A549 (cell line): ENCODE results near the gene TIE1. TPM values are rescaled to one million over a fixed set of nuclear protein-coding genes. Genes with fewer than 3 reads are reported as not detected.
A peak's percentile ranks its signal among the peaks of the same experiment; 100 is the strongest.

Experiments
- ATAC-seq, 2 experiments: fragments of 200-7000 bp in 1 of 2; fragments of >200 bp in 1 of 2; cut with Nextera tagmentation in 1 of 2; cut with Tn5 transposase in 1 of 2; 3 replicates each; pipeline versions ENCODE4 v1.8.0 to v1.9.1; 2018 to 2020; ENCODE audit warnings: mild to moderate bottlenecking in 1 of 2, moderate library complexity in 1 of 2
- CTCF ChIA-PET: fragments of 300-600 bp; sonication (Branson Sonifier 250); formaldehyde crosslinking; extraction: SDS; loops from one replicate; lab custom pipeline; 2021; ENCODE audit warnings: antibody characterized with exemption, inconsistent platforms; lab: Yijun Ruan, JAX
- POLR2A ChIA-PET: fragments of 350-600 bp; formaldehyde crosslinking; extraction: SDS; loops from one replicate; lab custom pipeline; 2021; ENCODE audit warnings: antibody characterized with exemption, inconsistent platforms; lab: Yijun Ruan, JAX
- DNase-seq, 2 experiments: peaks; one replicate each; pipeline versions ENCODE4 v3.0.0 to v3.0.0-alpha.2; 2011 to 2016; ENCODE audit warnings: low read depth in 1 of 2, low spot score in 1 of 2
- FAIRE-seq: peaks from 2 replicates; lab custom pipeline; 2011; peaks lifted over from hg19 to GRCh38; lab: Jason Lieb, UNC
- H3K27ac ChIP-seq, 2 experiments: fragments of >200 bp; sonication (Bioruptor Twin); formaldehyde crosslinking; 3 replicates each; pipeline ENCODE4 v1.5.1; 2016 to 2017
- H3K4me1 ChIP-seq: fragments of >200 bp; sonication (Bioruptor Twin); formaldehyde crosslinking; 3 replicates; pipeline ENCODE4 v1.6.1; 2016
- H3K4me2 ChIP-seq: fragments of >200 bp; sonication (Bioruptor Twin); formaldehyde crosslinking; 3 replicates; pipeline ENCODE4 v1.6.1; 2016
- H3K4me3 ChIP-seq: fragments of >200 bp; sonication (Bioruptor Twin); formaldehyde crosslinking; 3 replicates; pipeline ENCODE4 v1.5.1; 2016
- H3K9me3 ChIP-seq: fragments of >200 bp; sonication (Bioruptor Twin); formaldehyde crosslinking; 3 replicates; pipeline ENCODE4 v1.6.1; 2016
- CBX8 ChIP-seq: fragments of 200-600 bp; sonication (generic); IDR thresholded peaks from 2 replicates; pipeline ENCODE4 v1.6.1; 2016
- CEBPB ChIP-seq, 2 experiments: fragments of >200 bp in 1 of 2; sonication (Bioruptor Twin) in 1 of 2; formaldehyde crosslinking in 1 of 2; IDR thresholded peaks; 2 replicates each; pipeline ENCODE4 v1.6.1; 2012 to 2016
- CHD4 ChIP-seq: fragments of 200-600 bp; sonication (generic); IDR thresholded peaks from 2 replicates; pipeline ENCODE4 v1.6.1; 2016; ENCODE audit warnings: antibody characterized with exemption, mild to moderate bottlenecking, borderline replicate concordance
- EHF ChIP-seq: fragments of 250-450 bp; sonication (Bioruptor Pico); IDR thresholded peaks from 2 replicates; pipeline ENCODE4 v1.5.0; 2020; ENCODE audit warnings: mild to moderate bottlenecking
- EP300 ChIP-seq, 2 experiments: fragments of >200 bp; sonication (Bioruptor Twin); formaldehyde crosslinking; IDR thresholded peaks; 2 replicates in 1 of 2; 3 replicates in 1 of 2; pipeline ENCODE4 v1.6.1; 2016 to 2017
- FOSL2 ChIP-seq, 2 experiments: fragments of 450-650 bp in 1 of 2; fragments of >200 bp in 1 of 2; sonication (Bioruptor Twin) in 1 of 2; formaldehyde crosslinking; IDR thresholded peaks; 2 replicates each; pipeline versions ENCODE4 v1.5.0 to v1.6.1; 2016 to 2020; ENCODE audit warnings: mild to moderate bottlenecking in 1 of 2, moderate library complexity in 1 of 2
- HEYL ChIP-seq: fragments of 250-450 bp; sonication (Bioruptor Pico); IDR thresholded peaks from 2 replicates; pipeline ENCODE4 v1.8.0; 2021; ENCODE audit warnings: mild to moderate bottlenecking, moderate library complexity
- HOXB13 ChIP-seq: fragments of 250-450 bp; sonication (Bioruptor Pico); IDR thresholded peaks from 2 replicates; pipeline ENCODE4 v1.5.0; 2020; ENCODE audit warnings: low read depth, mild to moderate bottlenecking, moderate library complexity
- JUNB ChIP-seq: fragments of >200 bp; sonication (Bioruptor Twin); formaldehyde crosslinking; IDR thresholded peaks from 2 replicates; pipeline ENCODE4 v1.6.1; 2016
- KDM1A ChIP-seq: fragments of 200-600 bp; sonication (generic); IDR thresholded peaks from 2 replicates; pipeline ENCODE4 v1.6.1; 2016; ENCODE audit warnings: low read depth, mild to moderate bottlenecking
- KDM5A ChIP-seq: fragments of 200-600 bp; sonication (generic); IDR thresholded peaks from 2 replicates; pipeline ENCODE4 v1.6.1; 2016; ENCODE audit warnings: antibody characterized with exemption, mild to moderate bottlenecking
- NFE2L2 ChIP-seq: fragments of 150-350 bp; conservative IDR thresholded peaks from 2 replicates; pipeline ENCODE4 v1.6.1; 2014; ENCODE audit warnings: low read length
- PBX3 ChIP-seq: IDR thresholded peaks from 2 replicates; pipeline ENCODE4 v1.6.1; 2012
- POLR2A ChIP-seq: IDR thresholded peaks from 2 replicates; pipeline ENCODE4 v1.6.1; 2012; ENCODE audit warnings: mild to moderate bottlenecking, low read length
- RAD21 ChIP-seq, 2 experiments: fragments of >200 bp in 1 of 2; sonication (Bioruptor Twin) in 1 of 2; formaldehyde crosslinking in 1 of 2; IDR thresholded peaks in 1 of 2; conservative IDR thresholded peaks in 1 of 2; 2 replicates in 1 of 2; 3 replicates in 1 of 2; pipeline ENCODE4 v1.6.1; 2012 to 2018; ENCODE audit warnings: inconsistent platforms in 1 of 2
- RCOR1 ChIP-seq: fragments of 150-350 bp; IDR thresholded peaks from 2 replicates; pipeline ENCODE4 v1.6.1; 2014; ENCODE audit warnings: antibody characterized with exemption, low read length, low read depth
- REST ChIP-seq: fragments of 200-600 bp; sonication (generic); IDR thresholded peaks from 2 replicates; pipeline ENCODE4 v1.6.1; 2016; ENCODE audit warnings: antibody characterized with exemption, mild to moderate bottlenecking, moderate library complexity
- SMC3 ChIP-seq: fragments of >200 bp; sonication (Bioruptor Twin); formaldehyde crosslinking; IDR thresholded peaks from 3 replicates; pipeline ENCODE4 v1.6.1; 2018; ENCODE audit warnings: inconsistent platforms
- TFCP2L1 ChIP-seq: fragments of 250-450 bp; sonication (Bioruptor Pico); IDR thresholded peaks from 2 replicates; pipeline ENCODE4 v1.5.0; 2021; ENCODE audit warnings: mild to moderate bottlenecking
- USF2 ChIP-seq: fragments of 450-650 bp; IDR thresholded peaks from 2 replicates; pipeline ENCODE4 v1.6.1; 2014; ENCODE audit warnings: antibody characterized with exemption
- ZC3H11A ChIP-seq: fragments of 450-650 bp; IDR thresholded peaks from 2 replicates; pipeline ENCODE4 v1.6.1; 2014; ENCODE audit warnings: antibody characterized with exemption, mild to moderate bottlenecking
- ZFP36 ChIP-seq: fragments of 450-650 bp; IDR thresholded peaks from 2 replicates; pipeline ENCODE4 v1.6.1; 2014; ENCODE audit warnings: borderline replicate concordance; ENCODE audit not compliant: partially characterized antibody
- ZNF302 ChIP-seq: fragments of 250-450 bp; sonication (Bioruptor Pico); IDR thresholded peaks from 2 replicates; pipeline ENCODE4 v1.9.0; 2021; ENCODE audit warnings: inconsistent platforms, mild to moderate bottlenecking, moderate library complexity
- WGBS: methylation state at CpG from one replicate; pipeline ENCODE4 v1.1.6; 2017; ENCODE audit errors: missing lambda C conversion rate; 5-methylcytosine and 5-hydroxymethylcytosine counted together
- polyA plus RNA-seq, 4 experiments: library from polyadenylated mRNA; depleted of rRNA in 3 of 4; stranded (reverse); fragments of >200 nt; fragmentation: RNase III in 1 of 4; extraction: RNeasy Plus Mini Kit Qiagen cat#74134 plus additional on column Dnase treatment in 1 of 4; gene quantifications; 2 replicates in 3 of 4; 3 replicates in 1 of 4; pipeline ENCODE4 v1.2.3, GENCODE V29; 2011 to 2017
- TF ChIP-seq, protein P1 (sequence below): IDR thresholded peaks from 2 replicates; pipeline ENCODE4 v1.6.1; 2012; ENCODE audit warnings: low read depth, borderline replicate concordance
- TF ChIP-seq, protein P2 (sequence below): fragments of >200 bp; sonication (Bioruptor Twin); formaldehyde crosslinking; IDR thresholded peaks from 3 replicates; pipeline ENCODE4 v1.5.1; 2016

TIE1 gene
- polyA plus RNA-seq, 2 of the 4 experiments (the other 2 are of a cell fraction) = not detected

GRCh38 chr1:43315963-43316737 lies 15.4 kb downstream of the TIE1 start:
- FAIRE-seq (no peak), DNase-seq (no peak), ATAC-seq (no peak)
- ChIA-PET CTCF (interaction anchor here (0.6 to 1.9 kb wide), 6 partner anchors 11 to 378 kb away, joined by 3 to 5 read pairs (median 4); no protein-coding TSS in a partner anchor), POLR2A (no interaction called here)
- H3K4me2 ChIP-seq = no peak overlapping the region
- no peak overlapping the region for H3K27ac ChIP-seq
- no peak overlapping the region for H3K4me3 ChIP-seq
- H3K9me3 ChIP-seq = no peaks in the 10 kb centered on the region
- TF ChIP-seq FOSL2 (IDR thresholded peaks at IDR 0.05) (no peak), FOSL2 (CRISPR knock-in tag; IDR thresholded peaks at IDR 0.05) (no peak), ZFP36 (no peak), TFCP2L1 (no peak), CBX8 (no peak), KDM1A (no peak), CHD4 (no peak), EHF (no peak), EP300 (IDR thresholded peaks at IDR 0.05) (no peak), RAD21 (conservative IDR thresholded peaks at IDR 0.05 in 1 of 2, IDR thresholded peaks at IDR 0.05 in 1 of 2) (no peak), HOXB13 (CRISPR knock-in tag) (no peak), SMC3 (no peak), JUNB (no peak), KDM5A (no peak)
- TF ChIP-seq, protein P1, sequence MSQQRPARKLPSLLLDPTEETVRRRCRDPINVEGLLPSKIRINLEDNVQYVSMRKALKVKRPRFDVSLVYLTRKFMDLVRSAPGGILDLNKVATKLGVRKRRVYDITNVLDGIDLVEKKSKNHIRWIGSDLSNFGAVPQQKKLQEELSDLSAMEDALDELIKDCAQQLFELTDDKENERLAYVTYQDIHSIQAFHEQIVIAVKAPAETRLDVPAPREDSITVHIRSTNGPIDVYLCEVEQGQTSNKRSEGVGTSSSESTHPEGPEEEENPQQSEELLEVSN = no peak
- WGBS = 70% methylated on average over 10 of the region's 10 CpGs
- H3K4me1 ChIP-seq = no peaks in the 10 kb centered on the region

DNA sequence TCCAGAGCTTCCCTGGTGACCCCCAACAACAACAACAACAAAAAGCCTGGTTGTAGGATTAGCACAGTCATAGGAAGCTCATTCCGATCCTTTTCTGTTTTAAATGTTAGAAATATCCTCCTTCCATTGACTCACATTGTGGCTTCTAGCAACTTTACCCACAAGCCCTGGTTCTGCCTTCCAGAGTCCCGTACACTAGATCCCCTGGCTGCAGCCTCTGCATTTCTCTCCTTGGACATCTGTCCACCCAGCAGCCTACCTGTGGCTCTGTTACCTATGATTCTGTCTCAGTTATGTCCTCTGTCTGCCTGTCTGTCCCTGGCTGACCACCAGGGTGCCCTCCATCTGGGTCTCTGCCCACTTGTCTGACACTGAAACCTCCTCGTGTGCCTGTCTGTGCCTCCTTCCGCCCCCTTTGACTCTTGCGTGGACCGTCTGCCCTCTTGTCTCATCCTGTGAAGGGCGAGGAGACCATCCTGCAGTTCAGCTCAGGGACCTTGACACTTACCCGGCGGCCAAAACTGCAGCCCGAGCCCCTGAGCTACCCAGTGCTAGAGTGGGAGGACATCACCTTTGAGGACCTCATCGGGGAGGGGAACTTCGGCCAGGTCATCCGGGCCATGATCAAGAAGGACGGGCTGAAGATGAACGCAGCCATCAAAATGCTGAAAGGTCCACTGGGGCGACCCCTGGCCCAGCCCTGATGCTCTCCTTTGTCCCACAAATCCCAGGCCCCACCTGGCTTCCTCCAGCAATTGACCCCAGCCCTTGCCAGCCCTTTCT lies 16.1 kb downstream of the TIE1 start:
- Histone ChIP-seq H3K4me1 (no peaks in the 10 kb centered on the region), H3K4me2 (no peak overlapping the region), H3K9me3 (no peaks in the 10 kb centered on the region), H3K4me3 (no peak overlapping the region), H3K27ac (no peak overlapping the region)
- POLR2A ChIA-PET = no interaction called here
- TF ChIP-seq REST (no peak), HOXB13 (CRISPR knock-in tag) (no peak), ZNF302 (CRISPR knock-in tag) (no peak), CEBPB (IDR thresholded peaks at IDR 0.05) (no peak), USF2 (no peak), NFE2L2 (no peak), RCOR1 (no peak), PBX3 (no peak), ZC3H11A (no peak), HEYL (CRISPR knock-in tag) (no peak), POLR2A (no peak)
- TF ChIP-seq, protein P2, sequence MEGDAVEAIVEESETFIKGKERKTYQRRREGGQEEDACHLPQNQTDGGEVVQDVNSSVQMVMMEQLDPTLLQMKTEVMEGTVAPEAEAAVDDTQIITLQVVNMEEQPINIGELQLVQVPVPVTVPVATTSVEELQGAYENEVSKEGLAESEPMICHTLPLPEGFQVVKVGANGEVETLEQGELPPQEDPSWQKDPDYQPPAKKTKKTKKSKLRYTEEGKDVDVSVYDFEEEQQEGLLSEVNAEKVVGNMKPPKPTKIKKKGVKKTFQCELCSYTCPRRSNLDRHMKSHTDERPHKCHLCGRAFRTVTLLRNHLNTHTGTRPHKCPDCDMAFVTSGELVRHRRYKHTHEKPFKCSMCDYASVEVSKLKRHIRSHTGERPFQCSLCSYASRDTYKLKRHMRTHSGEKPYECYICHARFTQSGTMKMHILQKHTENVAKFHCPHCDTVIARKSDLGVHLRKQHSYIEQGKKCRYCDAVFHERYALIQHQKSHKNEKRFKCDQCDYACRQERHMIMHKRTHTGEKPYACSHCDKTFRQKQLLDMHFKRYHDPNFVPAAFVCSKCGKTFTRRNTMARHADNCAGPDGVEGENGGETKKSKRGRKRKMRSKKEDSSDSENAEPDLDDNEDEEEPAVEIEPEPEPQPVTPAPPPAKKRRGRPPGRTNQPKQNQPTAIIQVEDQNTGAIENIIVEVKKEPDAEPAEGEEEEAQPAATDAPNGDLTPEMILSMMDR = no peak
- FAIRE-seq = no peak
- peak; percentile 35 to 68; a peak in 3 of 6 replicates for ATAC-seq
- CTCF ChIA-PET = interaction anchor here (1.0 to 1.9 kb wide), 3 partner anchors 12 to 90 kb away, joined by 3 to 5 read pairs (median 4); no protein-coding TSS in a partner anchor
- DNase-seq = no peak
- WGBS = 80% methylated on average over 16 of the region's 16 CpGs
